GM12874 (cell line): Measurements from ENCODE around the gene UCKL1.

Experiments used
- TF ChIP-seq, protein P1 (sequence below): IDR thresholded peaks from 2 replicates; pipeline ENCODE4 v1.5.1; 2011; ENCODE audit warnings: low read depth, mild to moderate bottlenecking, control low read depth, low read length, moderate library complexity; ENCODE audit not compliant: insufficient read depth

The UCKL1 gene

DNA sequence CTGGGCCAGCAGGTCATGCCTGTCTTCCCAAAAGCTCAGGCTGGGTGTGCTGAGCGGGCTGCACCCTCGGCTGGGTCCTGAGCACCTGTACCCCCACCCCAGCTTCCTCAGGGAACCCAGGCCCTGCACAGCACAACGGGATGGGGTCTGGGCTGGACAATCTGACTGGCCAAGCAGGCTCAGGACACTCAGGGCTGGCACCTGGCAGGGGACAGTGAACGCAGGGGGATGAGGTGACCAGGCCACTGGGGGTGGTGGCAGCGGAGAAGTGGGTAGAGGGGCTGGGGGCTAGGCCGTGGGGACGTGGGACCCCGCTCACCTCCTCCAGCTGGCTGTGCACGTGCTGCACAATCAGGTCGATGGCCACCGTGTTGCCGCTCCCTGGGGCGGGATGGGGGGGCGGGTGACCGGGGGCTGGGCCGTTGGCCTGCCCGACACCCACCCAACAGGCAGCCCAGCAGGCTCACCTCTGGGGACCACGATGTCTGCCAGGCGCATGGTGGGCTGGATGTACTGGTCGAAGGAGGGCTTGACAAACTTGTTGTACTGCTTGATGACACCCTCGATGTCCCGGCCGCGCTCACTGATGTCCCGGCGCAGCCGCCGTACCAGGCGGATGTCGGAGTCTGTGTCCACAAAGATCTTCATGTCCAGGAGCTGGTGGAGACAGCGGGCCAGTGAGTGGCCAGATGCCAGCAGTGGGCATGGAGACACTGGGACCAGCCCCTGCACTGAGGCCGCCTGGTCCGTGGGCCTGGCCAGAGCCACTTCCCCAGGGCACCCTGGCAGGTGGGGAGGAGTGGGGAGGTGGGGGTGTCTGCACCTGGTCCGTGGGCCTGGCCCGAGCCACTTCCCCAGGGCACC is 11.9 kb downstream of the UCKL1 start:
- TF ChIP-seq, protein P1, sequence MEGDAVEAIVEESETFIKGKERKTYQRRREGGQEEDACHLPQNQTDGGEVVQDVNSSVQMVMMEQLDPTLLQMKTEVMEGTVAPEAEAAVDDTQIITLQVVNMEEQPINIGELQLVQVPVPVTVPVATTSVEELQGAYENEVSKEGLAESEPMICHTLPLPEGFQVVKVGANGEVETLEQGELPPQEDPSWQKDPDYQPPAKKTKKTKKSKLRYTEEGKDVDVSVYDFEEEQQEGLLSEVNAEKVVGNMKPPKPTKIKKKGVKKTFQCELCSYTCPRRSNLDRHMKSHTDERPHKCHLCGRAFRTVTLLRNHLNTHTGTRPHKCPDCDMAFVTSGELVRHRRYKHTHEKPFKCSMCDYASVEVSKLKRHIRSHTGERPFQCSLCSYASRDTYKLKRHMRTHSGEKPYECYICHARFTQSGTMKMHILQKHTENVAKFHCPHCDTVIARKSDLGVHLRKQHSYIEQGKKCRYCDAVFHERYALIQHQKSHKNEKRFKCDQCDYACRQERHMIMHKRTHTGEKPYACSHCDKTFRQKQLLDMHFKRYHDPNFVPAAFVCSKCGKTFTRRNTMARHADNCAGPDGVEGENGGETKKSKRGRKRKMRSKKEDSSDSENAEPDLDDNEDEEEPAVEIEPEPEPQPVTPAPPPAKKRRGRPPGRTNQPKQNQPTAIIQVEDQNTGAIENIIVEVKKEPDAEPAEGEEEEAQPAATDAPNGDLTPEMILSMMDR: no peak

DNA sequence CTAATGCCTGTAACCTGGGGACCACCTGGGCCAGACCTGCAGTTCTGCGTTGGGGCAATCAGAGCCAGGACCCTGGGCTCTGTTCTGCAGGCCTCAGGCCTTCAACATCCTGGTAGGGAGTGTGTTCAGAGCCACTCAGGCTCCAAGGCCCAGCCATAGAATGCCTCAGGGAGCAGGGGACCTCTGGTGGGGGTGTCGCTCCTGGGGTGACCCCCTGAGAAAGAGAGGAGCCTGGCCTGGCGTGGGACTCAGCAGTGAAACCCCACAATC is 12.5 kb downstream of the UCKL1 start:
- TF ChIP-seq, protein P1: no peak

DNA sequence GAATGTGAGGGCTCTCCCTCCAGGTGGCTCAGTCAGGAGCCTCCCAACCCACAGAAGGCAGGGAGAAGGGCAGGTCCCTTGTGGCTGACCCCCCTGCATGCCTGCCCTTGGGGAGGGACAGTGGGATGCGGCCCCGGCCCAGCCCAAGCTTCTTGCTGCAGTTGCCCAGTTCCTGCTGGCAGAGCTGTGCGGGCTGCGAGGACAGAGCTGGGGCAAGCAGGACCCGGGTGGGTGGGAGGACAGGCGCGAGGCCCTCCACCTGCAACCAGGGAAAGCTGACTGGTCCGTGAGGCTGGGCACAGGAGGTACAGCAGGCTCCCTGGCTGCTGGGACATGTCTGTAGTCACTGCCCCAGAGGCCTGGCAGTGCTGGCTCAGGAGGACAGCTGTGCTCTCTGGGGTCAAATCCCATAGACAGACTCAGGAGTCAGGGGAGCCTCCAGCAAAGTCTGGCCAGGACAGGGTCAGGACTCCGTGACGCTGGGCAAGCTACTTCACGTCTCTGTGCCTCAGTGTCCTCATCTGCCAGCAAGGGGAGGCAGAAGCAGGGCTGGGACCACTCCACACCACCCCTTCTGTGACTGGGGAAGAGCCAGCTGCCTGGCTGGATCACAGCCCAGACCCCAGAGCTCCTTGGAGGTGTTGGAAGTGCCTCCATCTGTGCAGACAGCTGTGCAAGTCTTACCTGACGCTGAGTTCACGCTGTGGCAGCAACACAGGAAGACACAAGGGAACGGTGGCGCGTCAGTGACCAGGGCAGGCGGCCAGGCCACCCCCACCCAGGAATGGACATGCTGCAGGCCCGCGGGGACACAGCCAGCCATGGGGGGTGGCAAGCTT is 13.0 kb downstream of the UCKL1 start:
- TF ChIP-seq, protein P1: no peak

DNA sequence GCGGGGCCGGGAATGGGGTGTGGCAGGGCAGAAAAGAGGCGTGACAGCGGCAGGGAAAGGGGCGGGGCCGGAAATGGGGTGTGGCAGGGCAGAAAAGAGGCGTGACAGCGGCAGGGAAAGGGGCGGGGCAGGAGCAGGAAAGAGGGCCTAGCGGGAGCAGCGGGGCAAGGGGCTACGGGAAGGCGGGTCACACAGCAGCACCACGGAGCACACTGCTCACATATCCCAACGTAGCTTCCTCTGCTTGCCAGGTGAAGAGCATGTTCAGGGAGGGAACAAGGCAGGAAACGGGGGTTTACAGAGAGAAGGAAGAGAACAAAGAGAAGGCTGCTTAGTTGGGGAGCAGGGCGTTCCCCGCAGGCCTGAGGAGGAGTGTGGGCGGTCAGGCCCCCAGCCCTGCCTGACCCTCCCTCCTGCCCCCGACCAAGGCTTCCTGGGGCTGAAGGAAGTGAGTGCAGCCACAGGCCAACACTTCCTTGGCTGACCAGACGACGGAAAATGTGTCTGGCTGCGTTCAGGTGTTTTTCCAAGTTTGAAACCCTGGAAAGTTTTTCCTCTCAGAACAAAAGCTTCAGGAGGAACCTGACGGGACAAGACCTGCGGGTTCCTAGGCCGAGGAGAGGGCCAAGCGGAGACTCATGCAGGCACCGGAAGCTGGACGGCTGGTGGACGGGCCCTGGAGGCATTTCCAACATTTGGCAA is 13.8 kb downstream of the UCKL1 start:
- TF ChIP-seq, protein P1: no peak

DNA sequence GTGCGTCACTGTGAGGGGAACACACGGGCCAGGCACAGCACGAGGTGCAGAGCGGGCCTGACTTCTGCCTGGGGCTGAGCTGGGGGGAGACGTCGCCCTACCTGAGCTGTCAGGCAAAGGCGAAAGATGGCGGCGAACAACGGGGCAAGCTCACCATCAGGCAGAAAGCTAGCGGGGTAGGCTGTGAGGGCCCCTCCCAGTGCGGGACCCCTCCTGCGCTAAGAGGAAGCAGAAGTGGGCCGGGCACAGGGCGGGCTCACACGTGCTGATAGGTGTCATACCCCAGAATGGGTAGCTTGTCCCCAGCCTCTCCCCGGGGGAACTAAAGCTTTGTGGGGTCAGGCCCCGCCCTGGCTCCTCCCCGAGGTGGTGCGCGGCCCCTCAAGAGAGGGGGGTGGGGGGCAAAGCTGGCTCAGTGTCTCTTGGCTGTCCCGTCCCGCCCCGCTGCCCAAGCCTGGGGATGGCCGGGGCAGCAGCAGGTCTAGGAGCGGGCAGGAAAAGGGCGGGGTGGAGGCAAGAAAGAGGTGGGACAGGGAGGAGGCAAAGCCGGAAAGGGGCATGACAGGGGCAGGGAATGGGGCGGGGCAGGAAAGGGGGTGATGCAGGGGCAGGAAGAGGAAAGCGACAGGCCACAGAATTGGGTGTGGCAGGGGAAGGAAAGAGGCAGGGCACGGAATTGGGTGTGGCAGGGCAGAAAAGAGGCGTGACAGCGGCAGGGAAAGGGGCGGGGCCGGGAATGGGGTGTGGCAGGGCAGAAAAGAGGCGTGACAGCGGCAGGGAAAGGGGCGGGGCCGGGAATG is 14.7 kb downstream of the UCKL1 start:
- TF ChIP-seq, protein P1: no peak

DNA sequence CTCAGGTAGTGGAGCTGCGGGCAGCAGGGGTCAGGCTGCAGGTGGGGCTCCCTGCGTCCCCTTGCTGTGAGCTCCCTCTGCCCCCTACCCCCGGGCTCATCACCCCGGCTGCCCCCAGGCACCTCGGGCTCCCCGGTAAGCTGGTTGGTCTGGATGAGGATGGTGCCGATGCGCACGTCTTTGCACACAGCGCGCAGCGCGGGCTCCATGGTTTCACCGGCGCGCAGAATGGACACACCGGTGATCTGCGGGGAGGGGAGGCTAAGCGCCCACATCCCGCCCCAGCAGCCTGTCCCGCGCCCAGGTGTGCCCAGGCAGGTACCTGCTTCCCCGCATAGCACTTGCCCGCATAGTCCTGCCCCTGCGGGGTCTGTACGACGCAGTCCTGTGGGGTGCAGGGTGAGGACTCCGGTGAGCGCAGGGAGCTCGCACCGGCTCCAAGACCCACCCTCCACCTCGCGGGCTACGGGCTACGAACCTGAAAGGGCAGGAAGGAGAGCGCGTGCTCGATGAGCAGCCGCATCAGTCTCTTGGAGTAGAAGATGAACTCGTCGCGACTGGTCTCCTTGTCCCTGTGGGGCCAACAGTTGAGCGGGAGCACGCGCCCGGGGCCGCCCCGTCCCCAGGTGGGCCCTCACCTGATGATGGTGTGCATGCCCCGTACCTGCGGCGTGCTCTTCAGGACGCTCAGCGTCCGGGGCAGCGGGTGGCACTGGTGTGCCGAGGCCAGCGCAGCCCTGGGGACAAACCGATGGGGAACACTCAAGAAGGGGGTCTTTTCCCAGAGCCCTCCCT is 15.5 kb downstream of the UCKL1 start:
- TF ChIP-seq, protein P1: no peak
